Gastroesophageal sphincter (tissue), 4 donors: ENCODE results near the gene LGALS16. TPM values are rescaled to one million over a fixed set of nuclear protein-coding genes. Genes with fewer than 3 reads are reported as not detected.
"Not testable (repeated sequence)": the region's sequence is repeated elsewhere in the genome, so short reads cannot be mapped to it uniquely, and the experiment has no call there.

ENCODE experiments used
- ATAC-seq: fragments of 150-250 bp; one replicate; pipeline ENCODE4 v1.9.1; 2016; ENCODE audit warnings: mild to moderate bottlenecking, moderate library complexity
- H3K27ac ChIP-seq, 4 donors: fragments of 200-600 bp; sonication (generic) in 3 of 4; 1 replicate in 3 of 4; 2 replicates in 1 of 4; pipeline ENCODE4 v1.5.1; 2016 to 2019
- H3K27me3 ChIP-seq: fragments of 200-600 bp; sonication (generic); one replicate; pipeline ENCODE4 v1.5.1; 2019
- H3K36me3 ChIP-seq, 2 donors: fragments of 200-600 bp; sonication (generic); one replicate each; pipeline ENCODE4 v1.5.1; 2019; ENCODE audit warnings: control low read depth in 1 of 2
- H3K4me1 ChIP-seq, 3 donors: fragments of 200-600 bp; sonication (generic); 1 replicate in 2 of 3; 2 replicates in 1 of 3; pipeline ENCODE4 v1.5.1; 2016 to 2019; ENCODE audit warnings: control low read depth in 2 of 3
- H3K4me3 ChIP-seq, 2 donors: fragments of 200-600 bp; sonication (generic); one replicate each; pipeline ENCODE4 v1.5.1; 2019; ENCODE audit warnings: mild to moderate bottlenecking in 1 of 2, moderate library complexity in 1 of 2
- H3K9me3 ChIP-seq, 3 donors: fragments of 200-600 bp; sonication (generic); one replicate each; pipeline ENCODE4 v1.5.1; 2017 to 2019; ENCODE audit warnings: control low read depth in 2 of 3
- CTCF ChIP-seq, 4 experiments: fragments of 200-600 bp in 2 of 4; fragments of 450-650 bp in 2 of 4; sonication (generic) in 1 of 4; IDR thresholded peaks; one replicate each; pipeline ENCODE4 v1.5.1; 2017 to 2019; ENCODE audit warnings: antibody characterized with exemption in 4 of 4, mild to moderate bottlenecking in 2 of 4, moderate library complexity in 2 of 4
- EP300 ChIP-seq: sonication (generic); formaldehyde crosslinking; IDR thresholded peaks from one replicate; pipeline ENCODE4 v1.6.1; 2017; ENCODE audit warnings: antibody characterized with exemption, mild to moderate bottlenecking
- POLR2A ChIP-seq, 2 donors: fragments of 450-650 bp; IDR thresholded peaks; one replicate each; pipeline ENCODE4 v1.6.1; 2017; ENCODE audit warnings: antibody characterized with exemption in 2 of 2, mild to moderate bottlenecking in 2 of 2, moderate library complexity in 1 of 2
- POLR2AphosphoS5 ChIP-seq: sonication (generic); formaldehyde crosslinking; IDR thresholded peaks from one replicate; pipeline ENCODE4 v1.6.1; 2017; ENCODE audit warnings: antibody characterized with exemption
- WGBS, 2 donors: methylation state at CpG; one replicate each; pipeline ENCODE4 v1.1.5; 2018; ENCODE audit warnings: low coverage in 1 of 2; 5-methylcytosine and 5-hydroxymethylcytosine counted together
- total RNA-seq, 4 donors: library from RNA; depleted of rRNA; stranded (reverse); fragments of >200 nt; gene quantifications; one replicate each; pipeline ENCODE4 v1.1.0, GENCODE V29; 2016

Gene LGALS16
- total RNA-seq, 4 donors from 2014 or later: not detected

GRCh38 chr19:39672473-39672872 is 16.8 kb downstream of the LGALS16 start:
- Histone ChIP-seq H3K4me3 (no peak overlapping the region), H3K27me3 (peaks cover 21% of the 10 kb centered on the region), H3K27ac (no peak overlapping the region), H3K4me1 (no peaks in the 10 kb centered on the region), H3K36me3 (no peaks in the 10 kb centered on the region), H3K9me3 (no peaks in the 10 kb centered on the region)
- WGBS, 2 donors: 70 to 72% methylated on average over 4 to 5 of the region's 5 CpGs
- no peak for ATAC-seq
- TF ChIP-seq POLR2A (IDR thresholded peaks at IDR 0.05): no peak
- TF ChIP-seq EP300: no peak
- TF ChIP-seq CTCF (IDR thresholded peaks at IDR 0.05): no peak
- no peak for TF ChIP-seq POLR2AphosphoS5

- H3K27ac ChIP-seq, H3K4me3 ChIP-seq, H3K4me1 ChIP-seq, ATAC-seq, H3K9me3 ChIP-seq, H3K36me3 ChIP-seq: not testable (repeated sequence)
- 33% methylated on average over 1 of the region's 1 CpG; no CpG with 5 or more reads in 1 of the 2 donors for WGBS, 2 donors
- H3K27me3 ChIP-seq: peaks cover 21% of the 10 kb centered on the region
Observed at GRCh38 chr19:39673862-39674261, 18.1 kb downstream of the LGALS16 start.

GRCh38 chr19:39676004-39676403 is 20.3 kb downstream of the LGALS16 start:
- ATAC-seq: no peak
- WGBS, 2 donors: 66 to 74% methylated on average over 3 of the region's 3 CpGs
- Histone ChIP-seq H3K36me3 (no peaks in the 10 kb centered on the region), H3K4me1 (peaks cover 0 to 15% (median 0%) of the 10 kb centered on the region in 3 donors), H3K27me3 (peaks cover 21% of the 10 kb centered on the region), H3K9me3 (no peaks in the 10 kb centered on the region), H3K4me3 (no peak overlapping the region), H3K27ac (no peak overlapping the region)
- TF ChIP-seq POLR2A (IDR thresholded peaks at IDR 0.05) (no peak), CTCF (IDR thresholded peaks at IDR 0.05) (no peak), POLR2AphosphoS5 (no peak)

GRCh38 chr19:39677961-39678889 is 22.5 kb downstream of the LGALS16 start:
- Histone ChIP-seq H3K27ac (no peak overlapping the region), H3K27me3 (peaks cover 3% of the 10 kb centered on the region), H3K36me3 (no peaks in the 10 kb centered on the region), H3K9me3 (no peaks in the 10 kb centered on the region), H3K4me3 (no peak overlapping the region), H3K4me1 (peaks cover 0 to 15% (median 0%) of the 10 kb centered on the region in 3 donors)
- TF ChIP-seq POLR2A (IDR thresholded peaks at IDR 0.05) (no peak), CTCF (IDR thresholded peaks at IDR 0.05) (no peak), EP300 (no peak), POLR2AphosphoS5 (no peak)
- 33 to 70% methylated on average over 3 to 8 of the region's 10 CpGs for WGBS, 2 donors
- ATAC-seq: no peak

GRCh38 chr19:39679056-39679790 is 23.5 kb downstream of the LGALS16 start:
- WGBS, 2 donors: 38 to 62% methylated on average over 6 to 10 of the region's 10 CpGs
- Histone ChIP-seq H3K4me3 (no peak overlapping the region), H3K4me1 (peaks cover 0 to 15% (median 0%) of the 10 kb centered on the region in 3 donors), H3K36me3 (no peaks in the 10 kb centered on the region), H3K9me3 (no peaks in the 10 kb centered on the region), H3K27ac (no peak overlapping the region), H3K27me3 (no peaks in the 10 kb centered on the region)
- no peak for TF ChIP-seq POLR2A (IDR thresholded peaks at IDR 0.05)
- no peak for TF ChIP-seq POLR2AphosphoS5
- ATAC-seq: no peak
